NT2/D1 (cell line): ENCODE measurements around the gene LHFPL3.

Experiments
- DNase-seq: peaks from one replicate; pipeline ENCODE4 v3.0.0-alpha.2; 2011; ENCODE audit warnings: low read depth, low spot score
- H3K27me3 ChIP-seq: 2 replicates; pipeline ENCODE4 v1.6.0; 2011; ENCODE audit warnings: mild to moderate bottlenecking; ENCODE audit not compliant: insufficient read length, insufficient read depth
- H3K36me3 ChIP-seq: 2 replicates; pipeline ENCODE4 v1.6.1; 2011; ENCODE audit warnings: mild to moderate bottlenecking, low read length, mixed read lengths; ENCODE audit not compliant: insufficient read depth, insufficient read length
- H3K4me1 ChIP-seq: 2 replicates; pipeline ENCODE4 v1.5.1; 2011; ENCODE audit not compliant: insufficient read depth, insufficient read length
- H3K4me3 ChIP-seq: 2 replicates; pipeline ENCODE4 v1.5.1; 2011; ENCODE audit warnings: low read depth; ENCODE audit not compliant: insufficient read length
- H3K9ac ChIP-seq: 2 replicates; pipeline ENCODE4 v1.6.0; 2011; ENCODE audit warnings: low read depth; ENCODE audit not compliant: insufficient read length
- H3K9me3 ChIP-seq: 2 replicates; pipeline ENCODE4 v1.5.1; 2011; ENCODE audit warnings: mild to moderate bottlenecking, low read length; ENCODE audit not compliant: insufficient read depth
- SUZ12 ChIP-seq: IDR thresholded peaks from 2 replicates; pipeline ENCODE4 v1.6.1; 2011; ENCODE audit not compliant: insufficient read length, insufficient read depth; ENCODE audit errors: extremely low read depth
- YY1 ChIP-seq: IDR thresholded peaks from 2 replicates; pipeline ENCODE4 v1.6.1; 2011; ENCODE audit not compliant: insufficient read length, insufficient read depth
- ZNF274 ChIP-seq: IDR thresholded peaks from 2 replicates; pipeline ENCODE4 v1.6.1; 2011; ENCODE audit warnings: mild to moderate bottlenecking, low read depth, low read length

The LHFPL3 gene

DNA sequence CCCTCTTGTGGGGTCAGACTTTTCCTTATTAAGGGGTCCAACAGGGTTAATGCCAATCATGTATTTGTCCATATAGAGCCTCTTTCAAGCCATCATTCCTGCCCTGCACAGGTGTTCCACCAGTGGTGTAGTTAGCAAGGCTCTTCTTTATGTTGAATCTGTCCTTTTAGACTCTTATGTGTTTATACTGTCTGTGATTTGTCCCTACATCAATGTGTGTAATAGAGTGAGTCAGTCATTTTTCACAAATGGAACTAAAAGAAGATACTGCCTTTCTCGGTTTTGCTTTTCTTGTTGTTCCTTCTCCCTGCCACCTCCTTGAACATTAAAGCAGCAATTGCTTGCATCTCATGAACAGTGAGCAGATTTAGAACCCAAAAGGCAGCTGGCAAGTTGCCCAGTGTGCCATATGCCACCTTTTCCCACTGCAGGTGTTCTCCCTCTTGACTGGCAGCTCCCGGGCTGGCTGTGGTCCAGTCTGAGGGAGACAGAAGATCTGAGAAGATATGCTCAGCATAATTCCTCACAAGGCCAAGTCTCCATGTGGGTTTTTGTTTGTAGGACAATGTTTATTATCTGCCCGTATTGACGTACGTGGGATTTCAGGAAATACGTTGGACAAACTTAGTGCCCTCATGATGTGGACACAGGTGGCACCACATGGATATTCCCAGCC is 154.1 kb downstream of the LHFPL3 start:
- Histone ChIP-seq H3K9me3 (no peaks in the 10 kb centered on the region), H3K36me3 (no peaks in the 10 kb centered on the region), H3K9ac (no peak overlapping the region), H3K27me3 (no peaks in the 10 kb centered on the region), H3K4me3 (no peak overlapping the region), H3K4me1 (no peaks in the 10 kb centered on the region)
- TF ChIP-seq SUZ12 (no peak), YY1 (no peak), ZNF274 (no peak)
- no peak for DNase-seq

DNA sequence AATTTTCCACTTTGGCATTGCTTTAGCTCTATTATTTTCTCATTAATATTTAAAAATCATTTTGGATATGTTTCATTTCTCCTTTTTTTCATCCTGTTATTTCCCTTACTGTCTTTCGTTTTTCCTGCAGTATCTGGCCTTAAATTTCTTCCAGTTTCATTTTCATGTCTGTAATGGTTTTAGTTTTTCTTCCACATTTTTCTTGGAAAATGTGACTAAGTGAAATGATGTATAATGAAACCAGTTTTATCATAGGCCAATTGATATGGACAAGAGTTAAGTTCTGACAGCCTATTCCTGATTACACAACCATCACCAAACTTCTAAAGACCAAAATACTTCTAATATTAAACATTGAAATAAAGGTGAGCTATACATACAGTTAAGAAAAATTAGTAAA is 158.5 kb downstream of the LHFPL3 start:
- Histone ChIP-seq H3K9me3 (no peaks in the 10 kb centered on the region), H3K4me3 (no peak overlapping the region), H3K27me3 (no peaks in the 10 kb centered on the region), H3K36me3 (no peaks in the 10 kb centered on the region), H3K9ac (no peak overlapping the region), H3K4me1 (no peaks in the 10 kb centered on the region)
- TF ChIP-seq YY1: no peak
- no peak for TF ChIP-seq ZNF274
- no peak for TF ChIP-seq SUZ12
- no peak for DNase-seq

DNA sequence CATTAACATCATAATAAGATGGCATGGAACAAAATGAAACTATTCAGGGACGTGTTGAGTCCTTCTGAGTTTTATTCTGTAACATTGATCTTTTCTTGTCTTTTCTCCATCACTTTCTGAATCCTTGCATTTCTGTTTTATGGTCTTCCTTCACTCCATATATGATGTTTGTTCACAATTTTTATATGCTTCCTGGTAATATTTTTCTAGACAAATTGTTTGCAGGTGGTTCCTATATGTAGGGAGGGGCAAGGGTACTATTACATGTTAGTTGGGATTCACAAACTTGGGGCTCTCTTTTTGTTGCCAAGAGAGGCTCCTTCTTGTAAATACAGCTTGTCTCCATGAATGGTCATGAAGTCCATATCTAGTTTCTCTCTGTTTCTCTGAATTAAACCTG is 159.2 kb downstream of the LHFPL3 start:
- H3K36me3 ChIP-seq: no peaks in the 10 kb centered on the region
- no peak overlapping the region for H3K9ac ChIP-seq
- H3K9me3 ChIP-seq: no peaks in the 10 kb centered on the region
- no peak for DNase-seq
- H3K27me3 ChIP-seq: no peaks in the 10 kb centered on the region
- no peak for TF ChIP-seq SUZ12
- TF ChIP-seq YY1: no peak
- no peak for TF ChIP-seq ZNF274
- no peak overlapping the region for H3K4me3 ChIP-seq
- H3K4me1 ChIP-seq: no peaks in the 10 kb centered on the region

DNA sequence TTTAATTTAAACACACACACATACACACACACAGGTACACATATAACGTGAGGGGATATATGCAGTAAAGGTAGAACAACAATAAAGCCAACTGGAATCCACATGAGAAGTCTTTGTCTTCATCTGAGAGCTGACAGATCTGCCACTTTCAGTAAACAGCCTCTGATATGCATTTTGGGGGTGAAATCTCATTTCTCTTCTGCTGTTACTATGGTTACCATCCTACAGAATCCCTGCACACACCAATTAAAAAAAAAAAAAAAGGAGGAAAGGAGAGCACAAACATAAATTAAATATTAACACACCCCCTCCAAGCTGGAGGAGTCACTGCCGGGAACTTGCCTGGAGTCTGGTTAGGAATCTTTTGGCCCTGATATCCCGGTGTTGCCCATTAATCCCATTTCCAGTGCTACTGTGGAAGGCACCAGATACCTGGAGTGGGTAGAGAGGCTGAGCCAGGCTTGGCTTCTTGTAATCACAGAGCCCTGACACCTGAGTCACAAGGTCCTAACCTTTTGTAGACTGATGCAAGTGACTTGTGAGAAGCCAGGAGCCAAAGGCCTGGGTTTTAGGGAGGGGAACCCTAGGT is 169.1 kb downstream of the LHFPL3 start:
- H3K9me3 ChIP-seq: no peaks in the 10 kb centered on the region
- TF ChIP-seq SUZ12 (no peak), ZNF274 (no peak), YY1 (no peak)
- no peaks in the 10 kb centered on the region for H3K27me3 ChIP-seq
- no peak for DNase-seq
- H3K4me1 ChIP-seq: no peaks in the 10 kb centered on the region
- H3K36me3 ChIP-seq: no peaks in the 10 kb centered on the region
- H3K9ac ChIP-seq: no peak overlapping the region
- H3K4me3 ChIP-seq: no peak overlapping the region

DNA sequence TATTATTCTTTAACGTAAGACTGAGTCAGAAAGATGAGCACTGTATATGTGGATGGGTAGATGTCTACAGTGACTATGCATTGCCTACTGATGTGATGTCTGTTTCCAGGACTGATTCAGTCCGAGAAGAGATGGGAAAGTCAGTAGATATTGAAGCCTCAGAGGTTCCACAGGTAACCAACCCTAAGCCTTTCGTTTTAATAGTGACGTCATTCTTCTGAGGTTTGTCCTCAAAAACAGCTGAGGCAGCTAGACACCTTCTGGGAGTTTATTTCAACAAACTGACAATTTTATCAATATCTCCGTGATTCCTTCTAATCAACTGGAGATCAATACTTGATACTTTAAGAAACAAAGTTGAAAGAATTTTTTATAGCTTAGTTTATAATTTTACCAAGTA is 171.6 kb downstream of the LHFPL3 start:
- no peak overlapping the region for H3K4me3 ChIP-seq
- TF ChIP-seq SUZ12: no peak
- no peak for TF ChIP-seq YY1
- no peak for TF ChIP-seq ZNF274
- no peaks in the 10 kb centered on the region for H3K4me1 ChIP-seq
- no peaks in the 10 kb centered on the region for H3K9me3 ChIP-seq
- H3K9ac ChIP-seq: no peak overlapping the region
- H3K36me3 ChIP-seq: no peaks in the 10 kb centered on the region
- no peak for DNase-seq
- no peaks in the 10 kb centered on the region for H3K27me3 ChIP-seq

DNA sequence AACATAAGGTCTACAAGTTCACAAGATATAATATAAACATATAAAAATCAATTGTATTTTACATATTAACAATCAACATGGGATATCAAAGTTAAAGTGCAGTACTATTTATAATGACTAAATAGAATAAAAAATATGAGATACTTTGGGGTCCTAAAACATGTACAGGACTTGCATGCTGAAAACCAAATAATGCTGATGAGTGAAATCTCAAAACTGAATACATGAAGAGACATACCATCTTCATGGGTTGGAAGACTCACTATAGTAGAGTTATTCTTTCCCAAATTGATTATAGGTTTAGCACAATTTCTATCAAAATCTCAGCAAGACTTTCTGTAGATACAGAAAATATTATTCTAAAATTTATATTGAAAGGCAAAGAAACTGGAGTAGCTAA is 181.5 kb downstream of the LHFPL3 start:
- TF ChIP-seq SUZ12: no peak
- no peak for TF ChIP-seq YY1
- no peak for TF ChIP-seq ZNF274
- no peaks in the 10 kb centered on the region for H3K36me3 ChIP-seq
- DNase-seq: no peak
- H3K4me3 ChIP-seq: no peak overlapping the region
- no peaks in the 10 kb centered on the region for H3K9me3 ChIP-seq
- H3K27me3 ChIP-seq: no peaks in the 10 kb centered on the region
- no peak overlapping the region for H3K9ac ChIP-seq
- no peaks in the 10 kb centered on the region for H3K4me1 ChIP-seq

DNA sequence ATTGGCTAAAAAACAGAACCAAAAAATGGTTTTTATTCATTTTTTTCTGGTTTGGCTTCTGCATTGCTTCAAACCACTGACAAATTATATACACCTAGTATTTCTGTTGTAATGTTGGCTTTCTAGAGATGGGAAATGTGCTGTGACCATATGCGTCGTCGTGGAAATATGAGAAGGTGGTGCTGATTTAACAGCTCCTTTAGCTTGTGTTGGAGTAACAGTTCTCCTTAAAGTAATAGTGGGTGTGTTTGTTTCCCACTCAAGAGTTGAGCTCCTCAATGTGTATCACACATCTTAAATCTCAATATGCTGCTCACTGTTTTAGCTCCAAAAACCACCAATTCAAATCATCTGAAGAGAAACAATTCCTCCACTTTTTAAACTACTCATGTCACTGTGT is 196.4 kb downstream of the LHFPL3 start:
- Histone ChIP-seq H3K36me3 (no peaks in the 10 kb centered on the region), H3K4me1 (no peaks in the 10 kb centered on the region), H3K9me3 (no peaks in the 10 kb centered on the region), H3K9ac (no peak overlapping the region), H3K27me3 (no peaks in the 10 kb centered on the region), H3K4me3 (no peak overlapping the region)
- no peak for TF ChIP-seq YY1
- TF ChIP-seq SUZ12: no peak
- no peak for TF ChIP-seq ZNF274
- DNase-seq: no peak
